NCI-H146 treated with DMSO at 0.1 percent for 48 hours (cell line): ENCODE data around the gene TMEM125.

ENCODE experiments used
- DNase-seq: peaks from one replicate; lab custom pipeline; 2025; ENCODE audit not compliant: unreplicated experiment; lab: John Stamatoyannopoulos, UW

TMEM125 gene

DNA sequence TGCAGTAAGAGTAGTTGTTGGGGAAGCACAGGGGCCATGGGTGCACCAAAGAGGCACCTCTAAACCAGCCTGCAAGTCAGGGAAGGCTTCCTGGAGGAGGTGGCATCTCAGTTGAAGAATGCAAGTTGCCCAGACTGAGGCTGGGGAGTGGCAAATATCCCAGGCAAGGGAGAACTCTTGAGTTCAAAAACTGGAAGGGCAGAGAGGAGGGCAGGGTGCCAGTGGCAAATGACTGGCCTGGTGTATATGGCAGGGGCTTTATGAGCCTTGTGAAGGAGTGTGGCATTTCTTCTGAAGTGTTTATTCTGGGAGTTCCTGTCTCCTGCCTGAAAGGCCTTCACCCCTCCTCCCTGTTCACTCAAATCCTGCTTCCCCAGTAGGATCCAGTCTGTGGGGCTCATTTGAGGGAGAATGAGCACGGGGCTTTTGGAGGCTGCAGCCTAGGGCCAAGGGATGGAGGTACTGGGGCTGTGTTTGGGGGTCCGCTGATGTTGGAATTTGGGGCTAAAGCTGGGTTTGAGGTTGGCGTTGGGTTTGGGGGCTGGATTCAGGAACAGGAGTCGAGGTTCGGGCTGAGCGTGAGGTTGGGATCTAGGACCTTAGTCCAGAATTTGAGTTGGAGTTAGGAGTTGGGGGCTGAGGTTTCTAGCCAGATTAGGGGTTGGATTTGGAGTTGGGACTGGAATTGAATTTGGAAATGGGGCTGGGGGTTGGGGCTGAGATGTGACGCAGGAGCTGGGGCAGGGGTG, at the start of gene TMEM125:
Gene TMEM125, plus strand, starts transcription at position 357 of the 749 bp plus-strand sequence. CDS start 2,740 bp downstream, outside the sequence.
- no peak for DNase-seq

DNA sequence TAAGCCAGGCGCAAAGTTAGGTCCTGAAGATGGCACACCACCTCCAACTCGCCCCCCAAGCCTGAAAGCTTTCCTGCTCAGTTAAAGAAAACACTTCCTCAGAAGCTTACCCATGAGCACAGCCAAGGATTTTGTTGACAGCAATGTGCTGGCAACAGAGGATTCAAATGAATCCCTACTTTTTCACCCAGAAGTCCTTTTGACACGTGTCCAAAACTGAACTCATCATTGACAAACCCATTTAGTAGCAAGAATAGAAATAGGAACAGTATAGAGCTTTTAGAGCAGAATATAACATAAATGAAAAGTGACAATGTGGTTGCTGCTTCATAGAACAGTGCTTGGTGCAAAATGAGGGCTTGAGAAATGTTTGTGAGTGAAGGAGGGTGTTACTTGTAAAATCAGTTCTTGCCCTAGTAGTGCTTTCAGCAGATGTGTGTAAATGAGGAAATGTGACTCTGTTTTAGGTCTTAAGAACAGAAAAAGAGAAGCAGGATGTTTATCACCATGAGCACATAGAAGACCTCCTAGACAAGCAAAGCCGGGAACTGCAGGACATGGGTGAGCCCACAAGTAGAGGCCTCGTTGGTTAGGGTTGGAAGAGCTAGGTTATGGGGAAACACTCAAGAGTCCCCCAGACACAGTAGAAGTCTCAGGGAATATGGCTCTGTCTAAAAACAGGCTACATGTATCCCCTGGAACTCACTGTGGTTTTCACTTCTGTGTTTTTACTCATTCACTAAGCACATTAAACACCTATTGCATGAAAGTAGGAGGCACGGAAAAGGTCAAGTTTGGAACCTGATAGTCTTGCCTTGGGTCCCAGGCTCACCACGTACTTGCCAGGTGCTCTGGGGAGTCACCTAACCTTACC, 48.6 kb upstream of the TMEM125 start:
- DNase-seq = no peak

DNA sequence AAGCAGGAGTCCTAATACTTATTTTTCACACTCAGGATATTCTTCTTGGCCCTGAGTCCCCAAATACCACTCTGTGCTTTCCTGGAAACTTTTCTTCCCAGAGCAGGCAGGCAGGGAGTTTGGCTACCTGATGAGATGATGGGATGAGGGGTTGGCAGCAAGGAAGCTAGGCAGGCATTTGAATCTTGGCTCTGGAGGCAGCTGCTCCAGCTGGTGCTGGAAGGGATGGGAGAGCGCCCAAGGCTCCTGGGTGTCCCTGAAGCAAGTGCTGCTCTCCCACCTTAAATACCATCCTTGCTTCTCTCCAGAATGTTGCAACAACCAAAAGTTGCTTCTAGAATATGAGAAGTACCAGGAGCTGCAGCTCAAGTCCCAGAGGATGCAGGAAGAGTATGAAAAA, 48.0 kb upstream of the TMEM125 start:
- DNase-seq = no peak

- DNase-seq = no peak
These were observed 46.9 kb upstream of the TMEM125 start for GRCh38 chr1:43222879-43223278.

DNA sequence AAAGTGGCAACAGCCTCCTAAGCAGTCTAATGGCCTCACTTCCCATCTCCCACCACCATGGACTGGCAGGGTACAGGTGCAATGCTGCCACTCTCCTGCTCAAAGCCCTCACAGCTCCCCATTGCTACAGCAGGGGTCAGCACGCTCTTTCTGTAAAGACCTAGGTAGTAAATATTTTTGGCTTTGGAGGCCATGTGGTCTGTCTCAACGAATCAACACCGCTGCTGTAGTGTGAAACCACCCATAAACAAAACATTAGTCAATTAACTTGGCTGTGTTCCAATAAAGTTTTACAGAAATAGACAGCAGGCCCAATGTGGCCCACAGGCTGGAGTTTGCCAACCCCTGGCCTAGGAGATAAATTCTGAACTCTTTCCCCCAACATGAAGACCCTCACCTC, 44.6 kb upstream of the TMEM125 start:
- no peak for DNase-seq

DNA sequence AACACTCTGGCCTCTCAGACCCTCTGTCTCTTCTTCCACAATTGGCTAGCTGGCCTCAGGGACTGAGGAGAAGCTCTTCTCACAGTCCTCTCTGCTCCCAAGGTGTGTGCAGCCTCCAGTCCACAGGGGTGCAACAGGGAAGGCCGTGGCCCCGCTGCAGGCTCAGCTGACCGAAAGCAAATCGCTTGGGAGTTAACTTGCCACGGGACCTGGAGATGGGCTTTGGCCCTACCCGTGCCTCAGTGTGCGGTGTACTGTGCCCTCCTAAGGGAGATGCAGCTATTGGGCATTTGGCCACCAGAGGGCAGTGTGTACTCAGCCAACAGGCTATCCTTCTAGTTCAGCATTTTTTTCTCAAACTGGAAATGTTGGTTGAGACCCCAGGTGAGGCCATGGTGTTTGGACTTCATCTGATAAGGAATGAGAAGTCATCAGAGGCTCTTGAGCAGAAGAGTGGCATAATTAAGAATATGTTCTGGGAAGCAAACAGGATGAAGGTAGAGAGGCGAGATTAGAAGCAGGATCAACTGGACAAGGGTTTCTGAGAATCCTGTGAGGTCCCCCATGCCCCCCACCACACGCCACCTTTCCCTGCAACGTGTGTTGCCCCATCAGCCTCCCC, 42.5 kb upstream of the TMEM125 start:
- peak; percentile 25 for DNase-seq

- no peak for DNase-seq
These were observed 39.7 kb upstream of the TMEM125 start for GRCh38 chr1:43229826-43230780.

GRCh38 chr1:43232074-43232473, 37.7 kb upstream of the TMEM125 start:
- DNase-seq = no peak

DNA sequence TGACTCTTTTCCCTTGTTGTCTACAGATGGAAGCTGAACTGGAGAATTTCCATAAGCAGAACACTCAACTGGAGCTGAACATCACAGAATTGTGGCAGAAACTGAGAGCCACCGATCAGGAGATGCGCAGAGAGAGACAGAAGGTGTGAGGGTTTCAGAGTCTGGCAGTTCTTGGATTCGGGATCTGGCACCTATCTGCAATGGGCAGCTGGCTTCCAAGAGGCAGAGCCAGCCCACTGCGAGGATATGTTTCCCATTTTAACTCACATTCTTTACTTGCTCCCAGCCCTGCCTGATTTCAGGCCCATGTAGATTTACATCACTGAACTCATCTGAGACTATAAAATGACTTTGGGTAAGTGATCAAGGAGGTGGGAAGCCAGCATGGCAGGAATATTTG, 37.3 kb upstream of the TMEM125 start:
- no peak for DNase-seq

- DNase-seq = no peak
These were observed 36.2 kb upstream of the TMEM125 start for GRCh38 chr1:43233631-43234030.

GRCh38 chr1:43234267-43234666, 35.5 kb upstream of the TMEM125 start:
- DNase-seq = no peak

DNA sequence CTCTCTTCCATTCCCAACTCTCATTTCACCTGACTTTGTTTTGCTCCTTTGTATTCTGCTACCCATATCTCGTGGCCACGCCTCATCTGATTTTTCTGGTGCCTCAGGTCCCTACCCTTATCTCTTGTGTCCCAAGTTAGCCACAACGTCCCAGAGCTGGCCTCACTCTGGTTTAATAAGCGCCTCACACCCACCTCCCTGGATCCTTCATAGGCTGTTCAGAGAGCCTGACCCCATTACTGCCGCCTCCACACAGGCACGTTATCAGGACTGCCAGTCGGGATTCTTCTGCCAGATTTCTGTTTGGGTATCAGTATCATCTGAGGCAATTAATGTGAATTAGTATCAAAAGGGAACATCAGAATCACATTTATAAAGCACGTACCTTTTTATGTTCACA, 34.7 kb upstream of the TMEM125 start:
- DNase-seq = no peak

- DNase-seq = no peak
These were observed 34.2 kb upstream of the TMEM125 start for GRCh38 chr1:43235451-43236121.

DNA sequence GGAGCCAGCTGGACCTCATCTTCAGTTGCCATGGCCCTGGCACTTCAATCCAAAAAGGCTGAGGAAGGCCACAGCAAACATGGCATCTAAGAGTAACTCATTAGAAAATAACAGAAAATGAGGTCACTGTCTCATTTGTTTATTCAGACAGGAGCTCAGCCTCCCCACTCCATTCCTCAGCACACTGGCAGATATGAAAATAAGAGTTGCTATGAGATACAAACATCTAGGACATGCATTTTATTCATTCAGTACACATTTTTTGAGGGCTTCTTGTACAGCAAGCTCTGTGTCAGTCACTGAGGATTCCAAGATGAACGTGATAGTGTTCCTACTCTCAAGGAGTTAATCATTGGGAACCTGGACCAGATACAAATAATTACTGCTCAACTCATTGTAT, 32.7 kb upstream of the TMEM125 start:
- no peak for DNase-seq

DNA sequence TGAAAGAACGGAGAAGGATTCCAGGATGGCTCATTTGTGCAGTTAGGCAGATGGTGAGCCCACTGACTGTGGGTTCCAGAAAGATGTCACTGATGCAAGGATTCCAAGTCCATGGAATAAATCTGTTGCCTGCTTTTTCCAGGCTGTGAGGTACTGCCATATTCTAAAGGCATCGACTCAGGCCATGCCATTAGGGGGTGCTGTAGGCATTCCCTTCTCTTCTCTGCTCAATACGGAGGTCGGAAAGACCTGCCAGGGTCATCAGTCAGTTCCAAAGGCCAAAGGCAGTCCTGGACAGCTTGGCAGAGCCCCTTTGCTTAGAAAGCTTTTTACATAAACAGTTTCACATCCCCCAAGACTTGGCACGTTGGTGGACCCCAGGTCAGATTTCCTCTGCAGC, 31.7 kb upstream of the TMEM125 start:
- DNase-seq = peak; percentile 32

- no peak for DNase-seq
These were observed 30.8 kb upstream of the TMEM125 start for GRCh38 chr1:43238991-43239469.

DNA sequence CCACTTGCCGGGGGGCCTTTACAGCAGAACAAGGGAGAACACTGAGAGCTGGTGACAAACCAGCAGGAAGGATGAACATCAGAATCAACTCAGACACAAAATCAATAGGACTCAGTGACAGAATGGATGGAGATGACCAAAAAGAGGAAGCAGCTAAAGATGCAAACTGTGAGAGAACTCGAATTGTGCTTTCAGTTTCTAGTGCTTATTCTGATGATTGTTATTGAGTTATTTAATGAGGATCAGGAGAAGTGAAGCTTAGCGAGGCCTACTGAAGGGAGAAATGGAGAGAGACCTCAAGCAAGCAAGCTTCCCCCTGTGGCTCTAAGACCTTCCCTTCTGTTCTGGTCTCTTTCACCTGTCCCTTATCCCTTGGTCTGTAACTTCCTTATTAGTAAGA, 30.3 kb upstream of the TMEM125 start:
- no peak for DNase-seq

DNA sequence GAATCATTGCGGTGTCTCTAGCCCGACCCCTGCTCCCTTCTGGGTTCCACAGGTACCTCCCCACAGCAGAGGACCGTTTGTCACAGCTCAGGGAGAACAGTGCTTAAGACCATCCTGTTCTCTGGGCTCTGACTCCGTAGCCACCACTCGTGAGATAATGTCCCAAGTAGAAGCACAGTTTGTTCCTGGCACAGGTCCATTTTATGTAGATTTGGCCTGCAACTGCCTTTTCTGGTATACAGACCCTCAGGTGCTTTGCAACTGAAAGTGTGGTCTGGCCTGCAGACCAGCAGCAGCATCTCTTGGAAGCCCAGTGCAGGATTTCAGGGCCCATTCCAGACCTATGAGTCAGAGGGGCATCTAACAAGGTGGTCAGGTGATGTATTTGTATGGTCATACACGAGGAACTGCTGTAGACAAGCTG, 28.4 kb upstream of the TMEM125 start:
- DNase-seq = no peak

DNA sequence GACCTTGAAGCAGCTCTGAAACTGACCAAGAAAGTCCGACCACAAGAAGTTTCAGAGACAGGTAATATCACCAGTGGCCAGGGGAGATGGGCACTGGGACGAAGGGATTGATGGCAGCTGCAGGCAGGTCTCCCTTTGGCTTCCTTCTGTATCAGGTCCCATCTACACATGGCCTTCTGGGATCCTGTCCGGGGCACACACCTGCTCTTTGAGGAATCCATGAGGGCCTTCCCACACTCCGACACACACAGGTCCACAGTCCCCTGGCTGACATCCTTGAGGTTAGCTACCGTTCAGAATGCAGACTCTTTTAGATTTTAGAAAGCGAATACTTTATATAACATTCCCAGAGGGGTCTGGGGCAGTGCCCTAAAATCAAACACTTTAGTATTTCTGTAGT, 26.5 kb upstream of the TMEM125 start:
- no peak for DNase-seq
